GM12878 (cell line): ENCODE measurements around the gene OR5T3.

Experiments
- BMI1 ChIP-seq: fragments of 450-650 bp; IDR thresholded peaks from 2 replicates; pipeline ENCODE4 v1.6.1; 2016; ENCODE audit warnings: mild to moderate bottlenecking, moderate library complexity, borderline replicate concordance
- EZH2 ChIP-seq: IDR thresholded peaks from 2 replicates; pipeline ENCODE4 v1.6.1; 2012; ENCODE audit warnings: low read depth, mild to moderate bottlenecking, control low read depth, inconsistent platforms, low read length, borderline replicate concordance; ENCODE audit not compliant: control insufficient read depth
- FOXK2 ChIP-seq: fragments of 450-650 bp; IDR thresholded peaks from 2 replicates; pipeline ENCODE4 v1.6.1; 2017; ENCODE audit warnings: mild to moderate bottlenecking, moderate library complexity
- KLF5 ChIP-seq: fragments of 450-650 bp; IDR thresholded peaks from 2 replicates; pipeline ENCODE4 v1.6.1; 2014; ENCODE audit warnings: mild to moderate bottlenecking; ENCODE audit not compliant: partially characterized antibody
- MYC ChIP-seq: IDR thresholded peaks from 2 replicates; pipeline ENCODE4 v1.6.1; 2011; ENCODE audit warnings: mild to moderate bottlenecking, low read length, moderate library complexity, inconsistent platforms; ENCODE audit not compliant: insufficient read depth, insufficient replicate concordance, insufficient read length, severe bottlenecking
- POLR2A ChIP-seq: IDR thresholded peaks from 2 replicates; pipeline ENCODE4 v1.6.1; 2011; ENCODE audit warnings: low read depth, mild to moderate bottlenecking, low read length
- POLR2AphosphoS2 ChIP-seq: IDR thresholded peaks from 2 replicates; pipeline ENCODE4 v1.6.1; 2011; ENCODE audit warnings: low read depth, mild to moderate bottlenecking, low read length, improper control_type of control experiment, moderate library complexity
- TF ChIP-seq, protein P1 (sequence below): IDR thresholded peaks from 2 replicates; pipeline ENCODE4 v1.6.1; 2011; ENCODE audit warnings: low read depth, low read length, improper control_type of control experiment, borderline replicate concordance
- TF ChIP-seq, protein P2 (sequence below), 3 experiments: IDR thresholded peaks in 2 of 3; conservative IDR thresholded peaks in 1 of 3; 2 replicates each; pipeline ENCODE4 v1.5.1; 2011; ENCODE audit warnings: low read depth in 3 of 3, low read length in 3 of 3, mild to moderate bottlenecking in 3 of 3, control low read depth in 2 of 3, moderate library complexity in 2 of 3, inconsistent platforms in 1 of 3, mixed read lengths in 1 of 3; ENCODE audit not compliant: control insufficient read depth in 2 of 3, insufficient read depth in 1 of 3; ENCODE audit errors: extremely low read depth in 1 of 3
- TF ChIP-seq, protein P3 (sequence below): fragments of 150-350 bp; IDR thresholded peaks from 2 replicates; pipeline ENCODE4 v1.6.1; 2016; ENCODE audit warnings: low read depth, low read length
- TF ChIP-seq, protein P4 (sequence below): IDR thresholded peaks from 2 replicates; pipeline ENCODE4 v1.6.1; 2012; ENCODE audit warnings: mild to moderate bottlenecking, low read depth, low read length
- TF ChIP-seq, protein P5 (sequence below): fragments of 450-650 bp; IDR thresholded peaks from 2 replicates; pipeline ENCODE4 v1.6.1; 2014; ENCODE audit warnings: mild to moderate bottlenecking

DNA sequence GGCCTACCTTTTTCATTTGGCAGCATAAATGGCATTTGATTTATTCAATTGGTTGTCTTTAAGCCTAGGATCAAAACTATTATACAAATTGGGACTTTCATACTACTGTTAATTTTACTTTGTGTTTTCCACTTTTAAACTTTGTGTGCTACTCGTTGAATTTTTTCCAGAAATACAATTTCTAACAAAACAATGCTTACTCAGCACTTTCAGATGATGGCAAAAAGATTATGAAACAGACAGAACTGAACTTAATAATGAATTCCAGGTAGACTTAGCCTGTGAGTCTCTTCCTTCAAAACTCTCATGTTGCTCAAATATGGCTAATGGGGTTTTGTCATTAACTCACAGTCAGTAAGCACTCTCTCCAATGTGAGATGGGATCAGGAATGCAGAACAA is 44.3 kb upstream of the OR5T3 start:
- TF ChIP-seq POLR2A (no peak), BMI1 (no peak), FOXK2 (no peak), KLF5 (no peak), EZH2 (no peak), MYC (no peak), POLR2AphosphoS2 (no peak)
- TF ChIP-seq, protein P1, sequence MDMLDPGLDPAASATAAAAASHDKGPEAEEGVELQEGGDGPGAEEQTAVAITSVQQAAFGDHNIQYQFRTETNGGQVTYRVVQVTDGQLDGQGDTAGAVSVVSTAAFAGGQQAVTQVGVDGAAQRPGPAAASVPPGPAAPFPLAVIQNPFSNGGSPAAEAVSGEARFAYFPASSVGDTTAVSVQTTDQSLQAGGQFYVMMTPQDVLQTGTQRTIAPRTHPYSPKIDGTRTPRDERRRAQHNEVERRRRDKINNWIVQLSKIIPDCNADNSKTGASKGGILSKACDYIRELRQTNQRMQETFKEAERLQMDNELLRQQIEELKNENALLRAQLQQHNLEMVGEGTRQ, result no peak
- TF ChIP-seq, protein P2, sequence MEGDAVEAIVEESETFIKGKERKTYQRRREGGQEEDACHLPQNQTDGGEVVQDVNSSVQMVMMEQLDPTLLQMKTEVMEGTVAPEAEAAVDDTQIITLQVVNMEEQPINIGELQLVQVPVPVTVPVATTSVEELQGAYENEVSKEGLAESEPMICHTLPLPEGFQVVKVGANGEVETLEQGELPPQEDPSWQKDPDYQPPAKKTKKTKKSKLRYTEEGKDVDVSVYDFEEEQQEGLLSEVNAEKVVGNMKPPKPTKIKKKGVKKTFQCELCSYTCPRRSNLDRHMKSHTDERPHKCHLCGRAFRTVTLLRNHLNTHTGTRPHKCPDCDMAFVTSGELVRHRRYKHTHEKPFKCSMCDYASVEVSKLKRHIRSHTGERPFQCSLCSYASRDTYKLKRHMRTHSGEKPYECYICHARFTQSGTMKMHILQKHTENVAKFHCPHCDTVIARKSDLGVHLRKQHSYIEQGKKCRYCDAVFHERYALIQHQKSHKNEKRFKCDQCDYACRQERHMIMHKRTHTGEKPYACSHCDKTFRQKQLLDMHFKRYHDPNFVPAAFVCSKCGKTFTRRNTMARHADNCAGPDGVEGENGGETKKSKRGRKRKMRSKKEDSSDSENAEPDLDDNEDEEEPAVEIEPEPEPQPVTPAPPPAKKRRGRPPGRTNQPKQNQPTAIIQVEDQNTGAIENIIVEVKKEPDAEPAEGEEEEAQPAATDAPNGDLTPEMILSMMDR (IDR thresholded peaks at IDR 0.05 in 2 of 3, conservative IDR thresholded peaks at IDR 0.05 in 1 of 3; ENCODE audit: control insufficient read depth in 2 of 3, extremely low read depth in 1 of 3, insufficient read depth in 1 of 3, low read depth in 3 of 3, low read length in 3 of 3), result no peak
- TF ChIP-seq, protein P3, sequence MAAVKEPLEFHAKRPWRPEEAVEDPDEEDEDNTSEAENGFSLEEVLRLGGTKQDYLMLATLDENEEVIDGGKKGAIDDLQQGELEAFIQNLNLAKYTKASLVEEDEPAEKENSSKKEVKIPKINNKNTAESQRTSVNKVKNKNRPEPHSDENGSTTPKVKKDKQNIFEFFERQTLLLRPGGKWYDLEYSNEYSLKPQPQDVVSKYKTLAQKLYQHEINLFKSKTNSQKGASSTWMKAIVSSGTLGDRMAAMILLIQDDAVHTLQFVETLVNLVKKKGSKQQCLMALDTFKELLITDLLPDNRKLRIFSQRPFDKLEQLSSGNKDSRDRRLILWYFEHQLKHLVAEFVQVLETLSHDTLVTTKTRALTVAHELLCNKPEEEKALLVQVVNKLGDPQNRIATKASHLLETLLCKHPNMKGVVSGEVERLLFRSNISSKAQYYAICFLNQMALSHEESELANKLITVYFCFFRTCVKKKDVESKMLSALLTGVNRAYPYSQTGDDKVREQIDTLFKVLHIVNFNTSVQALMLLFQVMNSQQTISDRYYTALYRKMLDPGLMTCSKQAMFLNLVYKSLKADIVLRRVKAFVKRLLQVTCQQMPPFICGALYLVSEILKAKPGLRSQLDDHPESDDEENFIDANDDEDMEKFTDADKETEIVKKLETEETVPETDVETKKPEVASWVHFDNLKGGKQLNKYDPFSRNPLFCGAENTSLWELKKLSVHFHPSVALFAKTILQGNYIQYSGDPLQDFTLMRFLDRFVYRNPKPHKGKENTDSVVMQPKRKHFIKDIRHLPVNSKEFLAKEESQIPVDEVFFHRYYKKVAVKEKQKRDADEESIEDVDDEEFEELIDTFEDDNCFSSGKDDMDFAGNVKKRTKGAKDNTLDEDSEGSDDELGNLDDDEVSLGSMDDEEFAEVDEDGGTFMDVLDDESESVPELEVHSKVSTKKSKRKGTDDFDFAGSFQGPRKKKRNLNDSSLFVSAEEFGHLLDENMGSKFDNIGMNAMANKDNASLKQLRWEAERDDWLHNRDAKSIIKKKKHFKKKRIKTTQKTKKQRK, result no peak
- TF ChIP-seq, protein P4, sequence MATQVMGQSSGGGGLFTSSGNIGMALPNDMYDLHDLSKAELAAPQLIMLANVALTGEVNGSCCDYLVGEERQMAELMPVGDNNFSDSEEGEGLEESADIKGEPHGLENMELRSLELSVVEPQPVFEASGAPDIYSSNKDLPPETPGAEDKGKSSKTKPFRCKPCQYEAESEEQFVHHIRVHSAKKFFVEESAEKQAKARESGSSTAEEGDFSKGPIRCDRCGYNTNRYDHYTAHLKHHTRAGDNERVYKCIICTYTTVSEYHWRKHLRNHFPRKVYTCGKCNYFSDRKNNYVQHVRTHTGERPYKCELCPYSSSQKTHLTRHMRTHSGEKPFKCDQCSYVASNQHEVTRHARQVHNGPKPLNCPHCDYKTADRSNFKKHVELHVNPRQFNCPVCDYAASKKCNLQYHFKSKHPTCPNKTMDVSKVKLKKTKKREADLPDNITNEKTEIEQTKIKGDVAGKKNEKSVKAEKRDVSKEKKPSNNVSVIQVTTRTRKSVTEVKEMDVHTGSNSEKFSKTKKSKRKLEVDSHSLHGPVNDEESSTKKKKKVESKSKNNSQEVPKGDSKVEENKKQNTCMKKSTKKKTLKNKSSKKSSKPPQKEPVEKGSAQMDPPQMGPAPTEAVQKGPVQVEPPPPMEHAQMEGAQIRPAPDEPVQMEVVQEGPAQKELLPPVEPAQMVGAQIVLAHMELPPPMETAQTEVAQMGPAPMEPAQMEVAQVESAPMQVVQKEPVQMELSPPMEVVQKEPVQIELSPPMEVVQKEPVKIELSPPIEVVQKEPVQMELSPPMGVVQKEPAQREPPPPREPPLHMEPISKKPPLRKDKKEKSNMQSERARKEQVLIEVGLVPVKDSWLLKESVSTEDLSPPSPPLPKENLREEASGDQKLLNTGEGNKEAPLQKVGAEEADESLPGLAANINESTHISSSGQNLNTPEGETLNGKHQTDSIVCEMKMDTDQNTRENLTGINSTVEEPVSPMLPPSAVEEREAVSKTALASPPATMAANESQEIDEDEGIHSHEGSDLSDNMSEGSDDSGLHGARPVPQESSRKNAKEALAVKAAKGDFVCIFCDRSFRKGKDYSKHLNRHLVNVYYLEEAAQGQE, result no peak
- TF ChIP-seq, protein P5, sequence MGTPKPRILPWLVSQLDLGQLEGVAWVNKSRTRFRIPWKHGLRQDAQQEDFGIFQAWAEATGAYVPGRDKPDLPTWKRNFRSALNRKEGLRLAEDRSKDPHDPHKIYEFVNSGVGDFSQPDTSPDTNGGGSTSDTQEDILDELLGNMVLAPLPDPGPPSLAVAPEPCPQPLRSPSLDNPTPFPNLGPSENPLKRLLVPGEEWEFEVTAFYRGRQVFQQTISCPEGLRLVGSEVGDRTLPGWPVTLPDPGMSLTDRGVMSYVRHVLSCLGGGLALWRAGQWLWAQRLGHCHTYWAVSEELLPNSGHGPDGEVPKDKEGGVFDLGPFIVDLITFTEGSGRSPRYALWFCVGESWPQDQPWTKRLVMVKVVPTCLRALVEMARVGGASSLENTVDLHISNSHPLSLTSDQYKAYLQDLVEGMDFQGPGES, result no peak
